H1 (cell line): ENCODE data around the gene TEX29. TPM values are rescaled to one million over a fixed set of nuclear protein-coding genes. Genes with fewer than 3 reads are reported as not detected.

ENCODE experiments used
- CTCF ChIA-PET: fragments of 300-600 bp; sonication (Branson Sonifier 250); formaldehyde crosslinking; loops from one replicate; lab custom pipeline; 2021; ENCODE audit not compliant: partially characterized antibody; lab: Charles Lee
- POLR2A ChIA-PET: fragments of 300-600 bp; sonication (Branson Sonifier 250); formaldehyde crosslinking; loops from one replicate; lab custom pipeline; 2021; ENCODE audit warnings: inconsistent platforms; ENCODE audit not compliant: partially characterized antibody; lab: Charles Lee
- DNase-seq, 2 experiments: peaks; one replicate each; pipeline versions ENCODE4 v3.0.0 to v3.0.0-alpha.2; 2010 to 2022; ENCODE audit warnings: low spot score in 2 of 2, low read depth in 1 of 2, mixed read lengths in 1 of 2
- FAIRE-seq: peaks from 2 replicates; lab custom pipeline; 2011; peaks lifted over from hg19 to GRCh38; lab: Jason Lieb, UNC
- H2AFZ ChIP-seq: 2 replicates; pipeline ENCODE4 v1.8.1; 2012; ENCODE audit warnings: low read length, inconsistent platforms
- H2AK5ac ChIP-seq: 2 replicates; pipeline ENCODE4 v1.6.1; 2013; ENCODE audit warnings: low read depth, low read length
- H2BK120ac ChIP-seq: replicated peaks from 2 replicates; pipeline ENCODE3; 2013; ENCODE audit warnings: low read depth, low read length, inconsistent platforms
- H2BK12ac ChIP-seq: 2 replicates; pipeline ENCODE4 v1.6.1; 2013; ENCODE audit warnings: low read depth, low read length
- H2BK15ac ChIP-seq: 2 replicates; pipeline ENCODE4 v1.6.1; 2013; ENCODE audit warnings: low read length
- H2BK20ac ChIP-seq: 2 replicates; pipeline ENCODE4 v1.6.1; 2013; ENCODE audit warnings: low read length
- H2BK5ac ChIP-seq: 2 replicates; pipeline ENCODE4 v1.6.1; 2013; ENCODE audit warnings: low read depth, low read length
- H3K14ac ChIP-seq: 2 replicates; pipeline ENCODE4 v1.6.1; 2013; ENCODE audit warnings: inconsistent platforms; ENCODE audit not compliant: insufficient read length
- H3K18ac ChIP-seq: 2 replicates; pipeline ENCODE4 v1.6.1; 2013; ENCODE audit warnings: low read length; ENCODE audit errors: extremely low read depth
- H3K23ac ChIP-seq: 2 replicates; pipeline ENCODE4 v1.6.1; 2013; ENCODE audit warnings: inconsistent platforms; ENCODE audit not compliant: insufficient read length
- H3K23me2 ChIP-seq: 2 replicates; pipeline ENCODE4 v1.6.1; 2013; ENCODE audit warnings: low read depth, low read length
- H3K27ac ChIP-seq: 2 replicates; pipeline ENCODE4 v1.6.1; 2011; ENCODE audit warnings: low read depth, low read length, inconsistent platforms
- H3K27me3 ChIP-seq, 4 experiments: replicated peaks in 1 of 4; 1 replicate in 1 of 4; 2 replicates in 3 of 4; pipeline versions ENCODE4 v1.6.1 to v1.8.1; 2011 to 2013; ENCODE audit warnings: low read length in 3 of 4, mild to moderate bottlenecking in 3 of 4, inconsistent platforms in 2 of 4, mixed read lengths in 2 of 4, moderate library complexity in 1 of 4; ENCODE audit not compliant: control insufficient read depth in 3 of 4, insufficient read depth in 3 of 4; ENCODE audit errors: extremely low read depth in 1 of 4
- H3K36me3 ChIP-seq, 4 experiments: 2 replicates each; pipeline versions ENCODE4 v1.6.1 to v1.8.1; 2011 to 2013; ENCODE audit warnings: mild to moderate bottlenecking in 4 of 4, low read length in 3 of 4, moderate library complexity in 2 of 4, control low read depth in 1 of 4, inconsistent platforms in 1 of 4; ENCODE audit not compliant: insufficient read depth in 4 of 4, control insufficient read depth in 2 of 4
- H3K4ac ChIP-seq: replicated peaks from 2 replicates; pipeline ENCODE3; 2013; ENCODE audit warnings: low read length, low read depth, mixed read lengths, inconsistent platforms; ENCODE audit not compliant: insufficient read length
- H3K4me1 ChIP-seq, 4 experiments: replicated peaks in 1 of 4; 1 replicate in 1 of 4; 2 replicates in 3 of 4; pipeline versions ENCODE4 v1.6.1 to v1.8.1; 2011 to 2013; ENCODE audit warnings: low read length in 3 of 4, inconsistent platforms in 2 of 4, mixed read lengths in 1 of 4; ENCODE audit not compliant: insufficient read depth in 4 of 4, control insufficient read depth in 3 of 4
- H3K4me2 ChIP-seq, 2 experiments: 2 replicates each; pipeline versions ENCODE4 v1.6.1 to v1.8.1; 2011 to 2013; ENCODE audit warnings: low read depth in 2 of 2, low read length in 2 of 2, control low read depth in 1 of 2, inconsistent platforms in 1 of 2, mild to moderate bottlenecking in 1 of 2; ENCODE audit not compliant: insufficient read depth in 1 of 2
- H3K4me3 ChIP-seq, 4 experiments: fragments of 200-600, 300-600 bp in 1 of 4; sonication (generic), shearing (Covaris generic), sonication (Bioruptor Twin) in 1 of 4; 2 replicates each; pipeline versions ENCODE4 v1.5.1 to v1.8.1; 2011 to 2016; ENCODE audit warnings: low read length in 4 of 4, low read depth in 3 of 4, control low read depth in 2 of 4, inconsistent platforms in 2 of 4, mild to moderate bottlenecking in 2 of 4, mixed read lengths in 1 of 4, moderate library complexity in 1 of 4; ENCODE audit not compliant: insufficient read depth in 2 of 4; ENCODE audit errors: extremely low read depth in 1 of 4
- H3K56ac ChIP-seq: replicated peaks from 2 replicates; pipeline ENCODE3; 2013; ENCODE audit warnings: low read depth, mild to moderate bottlenecking, mixed read lengths, low read length, inconsistent platforms; ENCODE audit not compliant: insufficient read length
- H3K79me1 ChIP-seq: 2 replicates; pipeline ENCODE4 v1.6.1; 2013; ENCODE audit warnings: low read depth, low read length, control low read depth
- H3K79me2 ChIP-seq, 2 experiments: 2 replicates each; pipeline versions ENCODE4 v1.6.1 to v1.8.1; 2012 to 2013; ENCODE audit warnings: low read length in 2 of 2, mild to moderate bottlenecking in 2 of 2, inconsistent platforms in 1 of 2; ENCODE audit not compliant: insufficient read depth in 2 of 2, control insufficient read depth in 1 of 2
- H3K9ac ChIP-seq, 4 experiments: replicated peaks in 1 of 4; 1 replicate in 1 of 4; 2 replicates in 3 of 4; pipeline versions ENCODE4 v1.6.1 to v1.8.1; 2011 to 2013; ENCODE audit warnings: low read depth in 3 of 4, low read length in 3 of 4, control low read depth in 2 of 4, mild to moderate bottlenecking in 2 of 4, moderate library complexity in 2 of 4, inconsistent platforms in 1 of 4; ENCODE audit errors: extremely low read depth in 1 of 4
- H3K9me3 ChIP-seq, 2 experiments: 2 replicates each; pipeline versions ENCODE4 v1.6.1 to v1.8.1; 2012 to 2013; ENCODE audit warnings: mild to moderate bottlenecking in 2 of 2, moderate library complexity in 2 of 2, control low read depth in 1 of 2, inconsistent platforms in 1 of 2, low read depth in 1 of 2, low read length in 1 of 2, mixed read lengths in 1 of 2; ENCODE audit not compliant: insufficient read depth in 2 of 2
- H4K20me1 ChIP-seq, 2 experiments: replicated peaks in 1 of 2; 2 replicates each; pipeline versions ENCODE3 to v1.8.1; 2011 to 2013; ENCODE audit warnings: inconsistent platforms in 2 of 2, low read length in 2 of 2, mild to moderate bottlenecking in 1 of 2; ENCODE audit not compliant: insufficient read depth in 2 of 2, control insufficient read depth in 1 of 2
- H4K5ac ChIP-seq: 2 replicates; pipeline ENCODE4 v1.6.1; 2013; ENCODE audit warnings: low read length, low read depth, mixed read lengths, inconsistent platforms; ENCODE audit not compliant: insufficient read length
- H4K8ac ChIP-seq: 2 replicates; pipeline ENCODE4 v1.8.0; 2013; ENCODE audit warnings: mild to moderate bottlenecking, moderate library complexity, low read length, inconsistent platforms; ENCODE audit not compliant: insufficient read depth; ENCODE audit errors: extremely low read depth
- H4K91ac ChIP-seq: replicated peaks from 2 replicates; pipeline ENCODE3; 2013; ENCODE audit warnings: low read length, mixed read lengths, inconsistent platforms; ENCODE audit not compliant: insufficient read length
- ATF2 ChIP-seq: IDR thresholded peaks from 2 replicates; pipeline ENCODE4 v1.6.1; 2012; ENCODE audit warnings: low read length, inconsistent platforms
- ATF3 ChIP-seq: IDR thresholded peaks from 2 replicates; pipeline ENCODE4 v1.6.1; 2011; ENCODE audit warnings: low read depth, mild to moderate bottlenecking, low read length; ENCODE audit not compliant: insufficient read depth
- EGR1 ChIP-seq: IDR thresholded peaks from 2 replicates; pipeline ENCODE4 v1.6.1; 2011; ENCODE audit warnings: low read depth, low read length, borderline replicate concordance
- RAD21 ChIP-seq, 2 experiments: IDR thresholded peaks in 1 of 2; conservative IDR thresholded peaks in 1 of 2; 2 replicates each; pipeline ENCODE4 v1.6.1; 2011; ENCODE audit warnings: low read depth in 2 of 2, low read length in 2 of 2, improper control_type of control experiment in 1 of 2, inconsistent platforms in 1 of 2, mild to moderate bottlenecking in 1 of 2, moderate library complexity in 1 of 2
- RNF2 ChIP-seq: fragments of 200-900, 300-1000 bp; sonication (generic); IDR thresholded peaks from 2 replicates; pipeline ENCODE4 v1.7.1; 2016; ENCODE audit warnings: borderline replicate concordance, low read depth, mild to moderate bottlenecking, antibody characterized with exemption, low read length; ENCODE audit not compliant: poor library complexity, severe bottlenecking; ENCODE audit errors: missing control alignments
- RXRA ChIP-seq: IDR thresholded peaks from 2 replicates; pipeline ENCODE4 v1.6.1; 2011; ENCODE audit warnings: low read depth, mild to moderate bottlenecking, low read length, moderate library complexity; ENCODE audit not compliant: insufficient read depth
- TAF1 ChIP-seq: IDR thresholded peaks from 2 replicates; pipeline ENCODE4 v1.6.1; 2011; ENCODE audit warnings: mild to moderate bottlenecking, low read depth, low read length
- WGBS, 2 experiments: shearing (Covaris generic) in 1 of 2; methylation state at CpG; one replicate each; pipeline versions ENCODE4 v1.1.6 to v1.1.7; 2013 to 2015; ENCODE audit warnings: low lambda C conversion rate in 2 of 2, mixed read lengths in 2 of 2, inconsistent platforms in 1 of 2, low coverage in 1 of 2, missing lambda C conversion rate in 1 of 2; ENCODE audit not compliant: insufficient replicate concordance in 2 of 2, insufficient coverage in 1 of 2, insufficient read length in 1 of 2; ENCODE audit errors: extremely low coverage in 1 of 2, missing lambda C conversion rate in 1 of 2; 5-methylcytosine and 5-hydroxymethylcytosine counted together
- polyA plus RNA-seq, 7 experiments: library from polyadenylated mRNA; depleted of rRNA in 3 of 7; stranded (reverse) in 5 of 7; unstranded in 2 of 7; fragments of >200 nt in 5 of 7; fragments of 200-250 nt in 2 of 7; gene quantifications; 1 replicate in 5 of 7; 2 replicates in 1 of 7; 4 replicates in 1 of 7; pipeline versions ENCODE4 v1.2.1 to v1.2.3, GENCODE V29; 2011 to 2013; ENCODE audit warnings: missing spikeins in 2 of 7, mixed read lengths in 2 of 7
- total RNA-seq: library from RNA; stranded (reverse); fragmentation: NEBNext Ultra II Directional; extraction: Animal tissue kit (Norgen Biotek cat#: 25700); gene quantifications from 2 replicates; pipeline ENCODE4 v1.2.1, GENCODE V29; 2021

Gene TEX29
- total and polyA plus RNA-seq, 2 of the 8 experiments (the other 6 are each of a cell fraction or from before 2014, with no cell fraction given), result 0.08 TPM; not detected in 1

GRCh38 chr13:111286162-111286561 lies 34.3 kb upstream of the TEX29 start:
- Histone ChIP-seq H3K4me2 (no peak overlapping the region), H2BK120ac (no peak overlapping the region), H3K27ac (no peak overlapping the region), H3K4me1 (no peaks in the 10 kb centered on the region), H2AK5ac (no peak overlapping the region), H3K14ac (no peak overlapping the region), H4K91ac (no peak overlapping the region), H4K20me1 (peaks cover 2 to 3% of the 10 kb centered on the region in 2 experiments), H3K4me3 (no peak overlapping the region), H2BK20ac (no peak overlapping the region), H3K18ac (no peak overlapping the region), H3K79me2 (no peaks in the 10 kb centered on the region), H2BK12ac (no peak overlapping the region), H3K4ac (no peak overlapping the region), H3K23me2 (0 out of 2 replicates have a peak, but pooled peaks cover 1% of the 10 kb centered on the region), H3K23ac (no peak overlapping the region), H2BK5ac (no peak overlapping the region), H4K8ac (no peak overlapping the region), H2BK15ac (no peak overlapping the region), H2AFZ (no peak overlapping the region), H3K9me3 (no peaks in the 10 kb centered on the region), H3K56ac (no peak overlapping the region), H3K79me1 (0 out of 2 replicates have a peak, but pooled peaks cover 3% of the 10 kb centered on the region), H3K27me3 (no peaks in the 10 kb centered on the region), H4K5ac (no peak overlapping the region), H3K9ac (no peak overlapping the region), H3K36me3 (peaks cover 22 to 53% (median 42%) of the 10 kb centered on the region in 4 experiments)
- TF ChIP-seq ATF2, result no peak
- TF ChIP-seq RXRA, result no peak
- peak in 1 of 2 experiments; percentile 19; a peak in 1 of 4 replicates for TF ChIP-seq RAD21 (IDR thresholded peaks at IDR 0.05 in 1 of 2, conservative IDR thresholded peaks at IDR 0.05 in 1 of 2; ENCODE audit: low read depth in 2 of 2, low read length in 2 of 2)
- TF ChIP-seq RNF2, result no peak
- no peak for TF ChIP-seq ATF3
- no peak for TF ChIP-seq TAF1
- TF ChIP-seq EGR1, result peak; percentile 81
- DNase-seq (no peak), FAIRE-seq (no peak)
- WGBS, 2 experiments, result 85% methylated on average over 15 of the region's 15 CpGs; no CpG with 5 or more reads in 1 of the 2 experiments
- CTCF ChIA-PET, result interaction anchor here (0.6 to 2.1 kb wide), 11 partner anchors 8 to 648 kb away, joined by 3 to 7 read pairs (median 4); no protein-coding TSS in a partner anchor
- POLR2A ChIA-PET, result interaction anchor here (1.1 kb wide), 1 partner anchor 32 kb away, joined by 3 read pairs; no protein-coding TSS in a partner anchor
